NCI-H2196 (cell line): ENCODE results near the gene TBX3.
A peak's percentile ranks its signal among the peaks of the same experiment; 100 is the strongest.

Experiments used
- DNase-seq: peaks from one replicate; lab custom pipeline; 2025; ENCODE audit not compliant: unreplicated experiment; lab: John Stamatoyannopoulos, UW

Gene TBX3

GRCh38 chr12:114628199-114628598 is 55.8 kb downstream of the TBX3 start:
- no peak for DNase-seq

GRCh38 chr12:114627393-114627792 is 56.6 kb downstream of the TBX3 start:
- no peak for DNase-seq

GRCh38 chr12:114625294-114625851 is 58.6 kb downstream of the TBX3 start:
- DNase-seq = peak; percentile 48

DNA sequence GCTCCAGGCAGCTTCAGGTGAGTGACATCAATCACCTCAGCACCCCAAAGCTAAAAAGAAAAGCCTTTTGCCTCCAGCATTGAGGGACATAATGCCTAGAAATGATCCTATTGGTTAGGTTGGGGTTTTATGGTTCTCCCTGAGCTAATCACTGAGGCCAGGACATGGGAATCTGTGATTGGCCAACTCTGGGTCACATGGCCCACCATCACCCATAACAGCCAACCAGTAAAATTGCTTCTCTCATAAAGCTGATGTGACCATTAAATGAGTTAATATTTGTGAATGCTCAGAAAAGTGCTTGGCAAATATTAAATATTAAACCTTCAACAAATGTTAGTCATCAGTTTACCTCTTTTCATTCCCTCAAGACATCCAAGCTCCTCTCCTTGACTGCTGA is 60.2 kb downstream of the TBX3 start:
- DNase-seq = no peak
